ENCODE data around the gene FUT2.

Gene FUT2

GRCh38 chr19:48752496-48753365 lies 57.0 kb downstream of the FUT2 start, which contains the start of gene FUT1:
Gene FUT1, minus strand, starts transcription at chr19:48752641. Its CDS starts 1,360 bp downstream, at chr19:48751281.
- peak; percentile 78 for DNase-seq

- no peak for DNase-seq
These were observed 59.4 kb downstream of the FUT2 start, which contains the start of gene FGF21 for GRCh38 chr19:48755084-48755641. Gene FGF21, plus strand, starts transcription at chr19:48755524. Its CDS starts 713 bp downstream, at chr19:48756237.
